Measurements from ENCODE around the gene SMIM10L1.

The SMIM10L1 gene

GRCh38 chr12:11186837-11187236 lies 15.8 kb downstream of the SMIM10L1 start, which contains the start of gene TAS2R42:
Gene TAS2R42, minus strand, starts transcription at chr12:11186937. Its CDS starts 0 bp downstream, at chr12:11186937.
- no peak for DNase-seq (ENCODE audit: low read depth)

- DNase-seq (ENCODE audit: low read depth) = no peak
These were observed 31.8 kb downstream of the SMIM10L1 start for GRCh38 chr12:11202811-11203210.

- DNase-seq (ENCODE audit: low read depth) = no peak
These were observed 33.2 kb downstream of the SMIM10L1 start for GRCh38 chr12:11204173-11204572.

- no peak for DNase-seq (ENCODE audit: low read depth)
These were observed 38.1 kb downstream of the SMIM10L1 start for GRCh38 chr12:11209113-11209512.
